ENCODE measurements around the gene KRT72. TPM values are rescaled to one million over a fixed set of nuclear protein-coding genes. Genes with fewer than 3 reads are reported as not detected.
A peak's percentile ranks its signal among the peaks of the same experiment; 100 is the strongest.

KRT72 gene
- total and polyA plus RNA-seq, 4 donors = not detected

GRCh38 chr12:52615912-52616311 is 14.6 kb upstream of the KRT72 start (continued):
- no peak for TF ChIP-seq MAX (IDR thresholded peaks at IDR 0.05)
- no peak for TF ChIP-seq TAF1 (conservative IDR thresholded peaks at IDR 0.05)

GRCh38 chr12:52615208-52615868 is 14.1 kb upstream of the KRT72 start:
- Histone ChIP-seq H3K4me3 (ENCODE audit: low read depth in 1 of 3, low read length in 3 of 3) (no peak overlapping the region), H3K36me3 (ENCODE audit: control insufficient read depth in 4 of 4, insufficient read depth in 3 of 4, low read depth in 1 of 4, low read length in 3 of 4) (no peaks in the 10 kb centered on the region), H3K27ac (ENCODE audit: low read depth in 1 of 2, low read length in 2 of 2) (no peak overlapping the region), H3K4me1 (ENCODE audit: control insufficient read depth in 4 of 4, insufficient read depth in 4 of 4, low read length in 3 of 4) (no peaks in the 10 kb centered on the region), H3K9me3 (ENCODE audit: control insufficient read depth in 4 of 4, low read length in 3 of 4) (no peaks in the 10 kb centered on the region), H3K27me3 (ENCODE audit: control insufficient read depth in 4 of 4, insufficient read depth in 4 of 4, low read length in 3 of 4) (no peaks in the 10 kb centered on the region), H3K9ac (ENCODE audit: low read depth in 1 of 2, low read length in 2 of 2) (no peak overlapping the region)
- peak; percentile 27 for DNase-seq (ENCODE audit: low spot score)
- WGBS = 64% methylated on average over 6 of the region's 6 CpGs
- no peak for TF ChIP-seq MAX (IDR thresholded peaks at IDR 0.05)
- no peak for TF ChIP-seq HNF4A (conservative IDR thresholded peaks at IDR 0.05)
- no peak for TF ChIP-seq GABPA (IDR thresholded peaks at IDR 0.05 in 1 of 2, conservative IDR thresholded peaks at IDR 0.05 in 1 of 2)
- no peak for TF ChIP-seq RXRA (IDR thresholded peaks at IDR 0.05)
- no peak for TF ChIP-seq SP1 (IDR thresholded peaks at IDR 0.05)
- no peak for TF ChIP-seq ATF3 (IDR thresholded peaks at IDR 0.05)
- TF ChIP-seq FOXA2 (IDR thresholded peaks at IDR 0.05) = no peak
- no peak for TF ChIP-seq EGR1 (IDR thresholded peaks at IDR 0.05; ENCODE audit: low read depth in 2 of 2)
- no peak for TF ChIP-seq RAD21 (IDR thresholded peaks at IDR 0.05)
- no peak for TF ChIP-seq HNF4G (IDR thresholded peaks at IDR 0.05)
- no peak for TF ChIP-seq JUND (IDR thresholded peaks at IDR 0.05)
- no peak for TF ChIP-seq TAF1 (conservative IDR thresholded peaks at IDR 0.05)
- no peak for TF ChIP-seq CTCF (IDR thresholded peaks at IDR 0.05; ENCODE audit: low read depth, low read length, missing input control)
- TF ChIP-seq YY1 (IDR thresholded peaks at IDR 0.05) = no peak
- TF ChIP-seq NR2F2 (IDR thresholded peaks at IDR 0.05) = no peak
- TF ChIP-seq ZBTB33 (IDR thresholded peaks at IDR 0.05) = no peak
- TF ChIP-seq REST (IDR thresholded peaks at IDR 0.05) = no peak

Data from liver (tissue), 9 donors.